Thyroid gland (tissue), 4 donors: Measurements from ENCODE around the gene VPS39. TPM values are rescaled to one million over a fixed set of nuclear protein-coding genes. Genes with fewer than 3 reads are reported as not detected.

ENCODE experiments used
- DNase-seq, 2 donors: peaks; one replicate each; pipeline ENCODE4 v3.0.0-alpha.2; 2019
- H3K27ac ChIP-seq, 3 donors: fragments of 200-600 bp; sonication (generic); 1 replicate in 2 of 3; 2 replicates in 1 of 3; pipeline ENCODE4 v1.5.1; 2016 to 2019; ENCODE audit warnings: mild to moderate bottlenecking in 1 of 3, moderate library complexity in 1 of 3
- H3K27me3 ChIP-seq: fragments of 200-600 bp; sonication (generic); one replicate; pipeline ENCODE4 v1.5.1; 2019
- H3K36me3 ChIP-seq, 2 donors: fragments of 200-600 bp; sonication (generic); one replicate each; pipeline ENCODE4 v1.5.1; 2016 to 2019
- H3K4me1 ChIP-seq, 2 donors: fragments of 200-600 bp; sonication (generic); one replicate each; pipeline ENCODE4 v1.5.1; 2017 to 2019
- H3K4me3 ChIP-seq, 3 donors: fragments of 200-600 bp; sonication (generic); replicated peaks in 1 of 3; 1 replicate in 2 of 3; 2 replicates in 1 of 3; pipeline ENCODE4 v1.5.1; 2016; ENCODE audit warnings: mild to moderate bottlenecking in 1 of 3
- H3K9me3 ChIP-seq: fragments of 200-600 bp; sonication (generic); one replicate; pipeline ENCODE4 v1.5.1; 2017
- POLR2A ChIP-seq, 2 donors: fragments of 450-650 bp; IDR thresholded peaks; one replicate each; pipeline ENCODE4 v1.6.1; 2017; ENCODE audit warnings: antibody characterized with exemption in 2 of 2, mild to moderate bottlenecking in 2 of 2, moderate library complexity in 1 of 2
- WGBS, 2 donors: methylation state at CpG; one replicate each; pipeline ENCODE4 v1.1.5; 2017; 5-methylcytosine and 5-hydroxymethylcytosine counted together
- intact Hi-C: fragments of 100-400 bp; cut with DNase I; formaldehyde crosslinking; loops from one replicate; pipeline ENCODE4 v1.15.1; 2023
- total RNA-seq, 4 donors: library from RNA; depleted of rRNA; stranded (reverse); fragments of >200 nt; gene quantifications; one replicate each; pipeline ENCODE4 v1.2.3, GENCODE V29; 2016
- TF ChIP-seq, protein P1 (sequence below), 6 experiments: fragments of 200-600 bp in 3 of 6; fragments of 450-650 bp in 3 of 6; sonication (generic) in 3 of 6; IDR thresholded peaks; one replicate each; pipeline ENCODE4 v1.5.1; 2016 to 2019; ENCODE audit warnings: antibody characterized with exemption in 6 of 6, mild to moderate bottlenecking in 2 of 6, inconsistent platforms in 1 of 6, moderate library complexity in 1 of 6

Gene VPS39
- total RNA-seq, 4 donors from 2014 or later, result 75.0 to 156 (median 107) TPM

DNA sequence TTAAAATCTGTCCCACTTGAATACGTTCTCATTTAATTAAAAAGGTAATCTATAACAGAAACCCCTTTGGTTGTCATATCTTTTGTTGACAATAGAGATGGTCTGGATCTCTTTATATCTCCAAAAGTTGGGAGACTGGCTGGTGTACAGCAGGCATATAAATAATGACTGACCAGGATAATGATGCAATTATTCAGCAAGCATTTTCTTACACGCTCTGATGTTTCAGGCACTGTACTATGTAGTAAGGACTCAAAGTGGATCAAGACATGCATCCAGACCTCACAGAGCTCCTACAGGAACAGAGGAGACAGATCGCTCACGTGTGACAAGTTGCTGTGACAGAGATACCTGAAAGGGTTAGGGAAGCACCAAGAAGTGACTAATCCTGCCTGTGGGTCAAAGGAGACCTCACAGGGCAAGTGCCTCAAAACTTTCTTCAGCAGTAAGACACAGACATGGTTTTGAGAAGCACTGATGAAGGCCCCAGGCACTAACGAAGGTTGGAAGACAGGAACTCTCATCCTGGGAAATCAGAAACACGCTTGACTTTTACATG is 25.7 kb downstream of the VPS39 start:
- no peaks in the 10 kb centered on the region for H3K9me3 ChIP-seq
- intact Hi-C loops, result no loop called here
- 90 to 95% methylated on average over 6 of the region's 6 CpGs for WGBS, 2 donors
- H3K27ac ChIP-seq, result no peak overlapping the region
- no peak overlapping the region for H3K4me3 ChIP-seq
- DNase-seq, result no peak
- H3K27me3 ChIP-seq, result no peaks in the 10 kb centered on the region
- no peaks in the 10 kb centered on the region for H3K4me1 ChIP-seq
- peaks cover 37 to 43% of the 10 kb centered on the region in 2 donors for H3K36me3 ChIP-seq
- TF ChIP-seq, protein P1, sequence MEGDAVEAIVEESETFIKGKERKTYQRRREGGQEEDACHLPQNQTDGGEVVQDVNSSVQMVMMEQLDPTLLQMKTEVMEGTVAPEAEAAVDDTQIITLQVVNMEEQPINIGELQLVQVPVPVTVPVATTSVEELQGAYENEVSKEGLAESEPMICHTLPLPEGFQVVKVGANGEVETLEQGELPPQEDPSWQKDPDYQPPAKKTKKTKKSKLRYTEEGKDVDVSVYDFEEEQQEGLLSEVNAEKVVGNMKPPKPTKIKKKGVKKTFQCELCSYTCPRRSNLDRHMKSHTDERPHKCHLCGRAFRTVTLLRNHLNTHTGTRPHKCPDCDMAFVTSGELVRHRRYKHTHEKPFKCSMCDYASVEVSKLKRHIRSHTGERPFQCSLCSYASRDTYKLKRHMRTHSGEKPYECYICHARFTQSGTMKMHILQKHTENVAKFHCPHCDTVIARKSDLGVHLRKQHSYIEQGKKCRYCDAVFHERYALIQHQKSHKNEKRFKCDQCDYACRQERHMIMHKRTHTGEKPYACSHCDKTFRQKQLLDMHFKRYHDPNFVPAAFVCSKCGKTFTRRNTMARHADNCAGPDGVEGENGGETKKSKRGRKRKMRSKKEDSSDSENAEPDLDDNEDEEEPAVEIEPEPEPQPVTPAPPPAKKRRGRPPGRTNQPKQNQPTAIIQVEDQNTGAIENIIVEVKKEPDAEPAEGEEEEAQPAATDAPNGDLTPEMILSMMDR (IDR thresholded peaks at IDR 0.05), result no peak
- TF ChIP-seq POLR2A (IDR thresholded peaks at IDR 0.05), result no peak

GRCh38 chr15:42178056-42178455 is 30.0 kb downstream of the VPS39 start:
- Histone ChIP-seq H3K27ac (no peak overlapping the region), H3K27me3 (no peaks in the 10 kb centered on the region), H3K36me3 (peaks cover 35 to 54% of the 10 kb centered on the region in 2 donors), H3K4me3 (no peak overlapping the region), H3K9me3 (no peaks in the 10 kb centered on the region), H3K4me1 (no peaks in the 10 kb centered on the region)
- TF ChIP-seq, protein P1 (IDR thresholded peaks at IDR 0.05), result no peak
- no peak for TF ChIP-seq POLR2A (IDR thresholded peaks at IDR 0.05)
- intact Hi-C loops, result no loop called here
- DNase-seq, result no peak
- 84 to 86% methylated on average over 2 of the region's 2 CpGs for WGBS, 2 donors

- no peak for DNase-seq
- Histone ChIP-seq H3K27me3 (no peaks in the 10 kb centered on the region), H3K9me3 (no peaks in the 10 kb centered on the region), H3K27ac (no peak overlapping the region), H3K4me3 (no peak overlapping the region), H3K4me1 (no peaks in the 10 kb centered on the region), H3K36me3 (peaks cover 44 to 63% of the 10 kb centered on the region in 2 donors)
- no peak for TF ChIP-seq POLR2A (IDR thresholded peaks at IDR 0.05)
- TF ChIP-seq, protein P1 (IDR thresholded peaks at IDR 0.05), result no peak
- WGBS, 2 donors, result 80% methylated on average over 5 of the region's 5 CpGs
- intact Hi-C loops, result no loop called here
These were observed 32.4 kb downstream of the VPS39 start for GRCh38 chr15:42175671-42176070.

GRCh38 chr15:42172475-42172874 is 35.6 kb downstream of the VPS39 start:
- no peak overlapping the region for H3K4me3 ChIP-seq
- intact Hi-C loops, result no loop called here
- no peak overlapping the region for H3K27ac ChIP-seq
- peaks cover 41 to 48% of the 10 kb centered on the region in 2 donors for H3K36me3 ChIP-seq
- no peaks in the 10 kb centered on the region for H3K9me3 ChIP-seq
- 76 to 93% methylated on average over 5 of the region's 5 CpGs for WGBS, 2 donors
- no peaks in the 10 kb centered on the region for H3K27me3 ChIP-seq
- no peaks in the 10 kb centered on the region for H3K4me1 ChIP-seq
- TF ChIP-seq POLR2A (IDR thresholded peaks at IDR 0.05), result no peak
- TF ChIP-seq, protein P1 (IDR thresholded peaks at IDR 0.05), result no peak
- no peak for DNase-seq

GRCh38 chr15:42171795-42172194 is 36.3 kb downstream of the VPS39 start:
- intact Hi-C loops, result no loop called here
- TF ChIP-seq, protein P1 (IDR thresholded peaks at IDR 0.05), result no peak
- no peak for TF ChIP-seq POLR2A (IDR thresholded peaks at IDR 0.05)
- DNase-seq, result no peak
- no peak overlapping the region for H3K4me3 ChIP-seq
- H3K27me3 ChIP-seq, result no peaks in the 10 kb centered on the region
- 73 to 92% methylated on average over 1 of the region's 1 CpG for WGBS, 2 donors
- no peaks in the 10 kb centered on the region for H3K4me1 ChIP-seq
- no peak overlapping the region for H3K27ac ChIP-seq
- H3K9me3 ChIP-seq, result no peaks in the 10 kb centered on the region
- H3K36me3 ChIP-seq, result peaks cover 45 to 52% of the 10 kb centered on the region in 2 donors
